GM18870 (cell line): ENCODE results near the gene FCRL6.

ENCODE experiments used
- ATAC-seq: cut with Tn5 transposase; IDR thresholded peaks from one replicate; pipeline ENCODE4 v1.9.1; 2021; ENCODE audit warnings: moderate library complexity; ENCODE audit not compliant: unreplicated experiment

Gene FCRL6

GRCh38 chr1:159860456-159860855, 58.3 kb downstream of the FCRL6 start:
- no peak for ATAC-seq

GRCh38 chr1:159861218-159861617, 59.1 kb downstream of the FCRL6 start:
- ATAC-seq: no peak

GRCh38 chr1:159862031-159862430, 59.9 kb downstream of the FCRL6 start:
- no peak for ATAC-seq

GRCh38 chr1:159862557-159862956, 60.4 kb downstream of the FCRL6 start, which contains the start of gene VSIG8:
TSS of gene VSIG8 (minus strand) at chr1:159862657. CDS start at chr1:159862521, 136 bp downstream.
- no peak for ATAC-seq

GRCh38 chr1:159864262-159864661, 62.1 kb downstream of the FCRL6 start:
- ATAC-seq: no peak
